ENCODE data around the gene TBC1D14.
"Not testable (repeated sequence)": the region's sequence is repeated elsewhere in the genome, so short reads cannot be mapped to it uniquely, and the experiment has no call there.

The TBC1D14 gene

DNA sequence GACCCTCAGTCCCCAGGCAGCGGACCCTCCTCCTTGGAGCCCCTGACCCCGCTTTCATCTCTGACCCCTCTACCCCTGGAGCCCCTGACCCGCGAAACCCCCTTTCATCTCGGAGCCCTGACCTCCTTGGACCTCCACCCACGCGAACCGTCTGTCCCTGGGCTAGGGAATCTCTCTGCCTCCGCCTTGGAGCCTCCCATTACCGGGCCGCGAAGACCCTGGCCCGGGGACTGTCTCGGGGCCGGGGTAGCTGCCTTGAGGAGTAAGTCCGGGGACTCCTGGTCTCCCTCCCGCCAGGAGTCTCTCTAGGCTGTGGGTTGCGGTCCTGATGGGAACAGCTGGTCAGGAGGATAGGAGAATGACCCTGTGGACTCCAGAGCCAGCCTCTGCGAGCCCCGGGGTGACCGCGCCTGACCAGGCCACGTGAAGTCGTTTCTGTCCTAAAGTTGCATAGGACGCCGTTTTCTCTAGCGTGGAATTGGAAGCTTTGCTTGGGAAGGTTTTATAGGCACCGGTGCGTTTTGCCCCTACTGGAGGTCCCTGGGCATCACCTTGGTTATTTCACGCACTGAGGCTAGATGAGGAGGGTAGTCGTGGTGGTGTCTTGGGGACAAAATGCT, 824 bp downstream of the TBC1D14 start:
- no peak for DNase-seq (ENCODE audit: low spot score)

DNA sequence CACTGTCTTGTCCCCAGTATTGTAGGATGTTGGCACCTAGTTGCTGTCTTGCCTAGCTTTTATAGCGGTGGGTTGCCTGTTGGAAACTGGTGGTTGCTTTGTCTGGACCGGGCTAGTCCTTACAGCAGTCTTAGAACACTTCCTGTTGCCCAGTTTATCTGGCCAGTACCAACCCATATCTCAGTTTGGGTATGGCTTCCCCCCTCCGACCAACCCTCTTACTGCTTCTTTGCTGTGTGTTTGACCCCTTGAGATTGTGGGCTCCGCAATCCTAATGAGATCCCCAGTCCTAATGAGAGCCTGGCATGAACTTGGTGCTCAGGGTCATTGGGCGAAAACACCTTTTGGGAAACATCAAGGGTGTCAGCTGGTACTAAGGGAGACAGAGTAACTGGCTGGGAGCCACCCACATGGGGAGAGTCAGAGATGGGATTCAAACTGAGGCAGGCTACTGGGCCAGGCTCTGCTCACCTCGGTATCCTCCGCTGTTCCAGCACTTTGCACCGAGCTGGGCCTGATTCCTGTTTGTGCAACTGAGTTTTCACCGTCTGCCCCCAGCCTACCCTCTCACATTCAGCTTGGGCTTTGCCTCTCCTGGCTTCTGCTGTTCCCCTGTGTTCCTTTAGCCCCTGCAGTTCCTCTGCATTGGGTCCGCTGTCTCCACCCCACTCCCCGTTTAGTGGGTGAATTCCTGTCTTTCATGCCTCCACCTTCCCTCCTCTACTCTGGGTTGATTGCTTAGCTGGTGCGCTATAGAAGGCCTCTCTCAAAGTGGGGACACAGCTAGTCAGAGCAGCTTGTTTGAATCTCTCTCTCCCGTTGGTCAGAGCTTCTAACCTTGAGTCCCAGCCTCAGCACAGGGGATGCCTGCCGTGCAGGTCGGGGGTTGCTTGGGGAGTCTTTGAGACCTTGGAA, 1.6 kb downstream of the TBC1D14 start:
- DNase-seq (ENCODE audit: low spot score): no peak

- not testable (repeated sequence) for DNase-seq (ENCODE audit: low spot score)
These were observed 2.3 kb downstream of the TBC1D14 start for GRCh38 chr4:6911917-6912316.

- DNase-seq (ENCODE audit: low spot score): no peak
These were observed 2.8 kb downstream of the TBC1D14 start for GRCh38 chr4:6912441-6912840.

- DNase-seq (ENCODE audit: low spot score): no peak
These were observed 3.8 kb downstream of the TBC1D14 start for GRCh38 chr4:6913350-6913905.

DNA sequence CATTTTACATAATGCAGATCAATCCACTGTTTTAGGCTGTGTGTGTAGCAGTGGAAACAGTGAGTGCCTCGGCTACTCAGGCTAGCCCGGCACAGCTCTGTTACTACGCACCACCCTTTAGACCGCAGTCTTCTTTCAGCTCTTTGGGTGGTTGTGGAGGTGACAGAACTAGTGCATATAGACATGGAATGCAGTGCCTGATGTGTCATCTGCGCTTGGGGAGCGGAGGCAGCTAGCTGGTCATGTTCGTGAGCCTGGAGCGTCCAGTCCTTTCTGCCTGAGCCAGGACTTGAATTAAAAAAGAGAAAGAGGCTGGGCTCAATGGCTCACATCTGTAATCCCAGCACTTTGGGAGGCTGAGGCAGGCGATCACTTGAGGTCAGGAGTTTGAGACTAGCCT, 4.8 kb downstream of the TBC1D14 start:
- DNase-seq (ENCODE audit: low spot score): no peak

DNA sequence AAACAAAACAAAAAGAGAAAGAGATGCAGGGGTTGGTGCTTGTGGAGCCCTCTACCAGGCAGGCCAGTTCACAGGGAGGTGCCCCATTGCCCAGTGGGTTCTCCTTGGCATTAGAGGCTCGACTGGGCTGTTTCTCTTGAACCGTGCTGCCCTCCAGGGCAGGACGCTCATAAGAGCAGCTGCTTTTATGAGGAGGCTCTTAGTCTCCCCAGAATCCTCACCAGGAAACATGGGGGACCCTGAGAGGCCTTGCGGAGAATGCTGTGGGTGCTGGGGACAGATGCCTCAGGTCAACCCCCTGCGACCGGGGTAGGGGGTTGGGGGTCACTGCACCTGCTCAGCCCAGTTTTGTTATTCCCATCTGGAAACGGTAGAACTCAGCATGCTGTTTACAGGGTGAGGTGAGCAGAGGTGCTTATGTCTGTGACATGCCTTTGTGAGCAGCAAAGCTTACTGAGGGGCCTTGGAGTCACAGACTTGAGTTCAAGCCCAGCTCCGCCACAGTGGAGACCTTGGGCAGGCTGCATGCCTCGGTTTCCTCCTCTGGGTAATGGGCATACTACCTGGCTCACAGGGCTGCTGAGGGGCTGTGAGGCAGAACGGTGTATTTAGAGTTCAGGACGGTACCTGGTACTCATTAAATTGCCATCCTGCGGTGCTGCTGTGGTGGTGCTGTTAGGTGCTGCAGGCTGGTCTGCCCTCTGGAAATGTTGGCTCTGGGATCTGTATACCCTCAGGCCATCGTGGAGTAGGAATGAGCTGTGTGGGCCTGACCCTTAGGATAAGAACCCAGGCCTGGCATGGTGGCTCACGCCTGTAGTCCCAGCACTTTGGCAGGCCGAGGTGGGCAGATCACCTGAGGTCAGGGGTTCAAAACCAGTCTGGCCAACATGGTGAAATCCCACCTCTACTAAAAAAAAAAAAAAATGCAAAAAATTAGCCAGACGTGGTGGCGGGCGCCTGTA, 5.7 kb downstream of the TBC1D14 start:
- no peak for DNase-seq (ENCODE audit: low spot score)

DNA sequence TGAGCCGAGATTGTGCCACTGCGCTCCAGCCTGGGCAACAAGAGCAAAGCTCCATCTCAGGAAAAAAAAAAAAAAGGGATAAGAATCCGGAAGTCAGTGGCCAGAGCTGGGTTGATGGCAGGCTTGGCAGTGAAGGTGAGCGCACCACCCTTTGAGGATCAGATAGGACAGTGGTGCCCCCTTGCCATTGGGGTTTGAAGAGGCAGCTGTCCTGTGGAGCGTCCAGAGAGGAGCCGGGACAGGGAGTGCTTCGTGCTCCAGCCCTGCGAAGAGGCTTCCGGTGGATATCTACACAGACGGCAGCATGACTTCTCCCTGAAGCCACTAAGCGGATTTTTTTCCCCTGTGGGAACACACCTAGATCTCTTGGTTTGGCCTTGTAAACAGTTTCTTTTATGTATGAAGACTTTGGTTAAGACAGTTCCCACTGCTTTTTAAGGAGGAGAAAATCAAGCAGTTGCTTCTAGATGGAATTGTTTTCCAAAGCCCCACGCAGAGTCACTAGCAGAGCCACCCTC, 6.5 kb downstream of the TBC1D14 start:
- no peak for DNase-seq (ENCODE audit: low spot score)

DNA sequence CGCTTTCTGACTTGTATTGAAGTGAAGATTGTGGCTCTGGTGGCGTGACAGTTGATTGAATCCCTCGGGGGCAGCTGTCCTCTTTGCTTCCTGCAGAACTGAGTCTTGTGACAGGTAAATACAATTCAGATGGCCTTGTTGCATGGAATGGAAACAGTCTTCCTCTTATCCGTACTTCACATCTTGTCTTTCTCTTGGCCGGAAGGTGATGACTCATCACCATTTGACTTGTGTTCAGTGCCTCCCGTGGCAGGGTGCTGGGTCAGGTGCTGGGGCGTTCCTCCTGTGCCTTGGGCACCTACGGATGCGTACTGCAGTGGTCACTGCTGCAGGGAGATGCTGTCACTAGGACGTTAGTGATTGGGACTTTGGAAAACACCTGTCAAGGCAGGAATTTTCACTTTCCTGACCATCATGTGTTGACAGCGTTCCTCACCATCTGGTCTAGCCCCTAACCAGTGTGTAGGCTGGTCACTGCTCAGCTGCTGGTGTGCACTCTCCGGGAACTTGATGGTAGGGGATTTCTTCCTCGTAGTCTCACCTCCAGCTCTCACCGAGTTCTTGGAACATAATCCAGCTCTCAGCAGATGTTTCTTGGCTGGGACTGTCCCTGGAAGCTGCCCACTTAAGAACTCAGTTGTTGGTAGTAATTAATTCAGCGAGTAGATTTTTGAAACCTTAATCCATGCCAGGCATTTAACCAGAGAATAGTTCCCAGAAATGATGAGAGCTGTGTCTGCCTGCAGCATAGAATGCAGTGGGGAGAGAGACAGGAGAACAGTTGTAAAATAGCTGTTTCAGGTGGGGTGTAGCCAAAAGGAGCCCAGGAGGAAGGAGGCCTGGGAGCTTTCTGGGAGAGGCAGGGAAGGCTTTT, 7.2 kb downstream of the TBC1D14 start:
- DNase-seq (ENCODE audit: low spot score): peak; percentile 82

GRCh38 chr4:6917461-6918271, 8.0 kb downstream of the TBC1D14 start:
- no peak for DNase-seq (ENCODE audit: low spot score)

GRCh38 chr4:6918338-6918737, 8.7 kb downstream of the TBC1D14 start:
- DNase-seq (ENCODE audit: low spot score): no peak

DNA sequence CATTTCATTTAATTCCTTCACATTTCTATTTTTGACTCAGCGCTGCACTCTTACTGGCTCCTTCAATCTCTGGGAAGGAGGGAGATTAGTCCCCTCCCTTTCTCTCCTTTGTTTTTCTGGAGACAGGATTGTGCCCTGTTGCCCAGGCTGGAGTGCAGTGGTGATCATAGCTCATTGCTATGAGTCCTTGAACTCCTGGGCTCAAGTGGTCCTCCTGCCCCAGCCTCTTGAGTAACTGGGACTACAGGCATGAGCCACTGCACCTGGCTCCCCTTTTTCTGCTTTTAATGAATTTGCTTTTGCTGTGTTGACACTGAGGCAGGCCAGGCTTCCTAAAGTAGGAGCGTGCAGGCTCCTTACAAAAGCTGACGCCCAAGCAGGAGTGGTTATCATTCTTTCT, 10.5 kb downstream of the TBC1D14 start:
- no peak for DNase-seq (ENCODE audit: low spot score)

DNA sequence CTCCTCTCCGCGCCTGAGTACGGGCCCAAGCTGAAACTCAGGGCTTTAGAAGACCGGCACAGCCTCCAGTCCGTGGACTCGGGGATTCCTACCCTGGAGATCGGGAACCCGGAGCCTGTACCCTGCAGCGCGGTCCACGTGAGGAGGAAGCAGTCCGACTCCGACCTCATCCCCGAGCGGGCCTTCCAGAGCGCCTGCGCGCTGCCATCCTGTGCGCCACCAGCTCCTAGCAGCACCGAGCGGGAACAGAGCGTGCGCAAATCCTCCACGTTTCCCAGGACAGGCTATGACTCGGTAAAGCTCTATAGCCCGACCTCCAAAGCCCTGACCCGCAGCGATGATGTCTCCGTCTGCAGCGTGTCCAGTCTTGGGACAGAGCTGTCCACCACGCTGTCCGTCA, 13.9 kb downstream of the TBC1D14 start:
- no peak for DNase-seq (ENCODE audit: low spot score)

DNA sequence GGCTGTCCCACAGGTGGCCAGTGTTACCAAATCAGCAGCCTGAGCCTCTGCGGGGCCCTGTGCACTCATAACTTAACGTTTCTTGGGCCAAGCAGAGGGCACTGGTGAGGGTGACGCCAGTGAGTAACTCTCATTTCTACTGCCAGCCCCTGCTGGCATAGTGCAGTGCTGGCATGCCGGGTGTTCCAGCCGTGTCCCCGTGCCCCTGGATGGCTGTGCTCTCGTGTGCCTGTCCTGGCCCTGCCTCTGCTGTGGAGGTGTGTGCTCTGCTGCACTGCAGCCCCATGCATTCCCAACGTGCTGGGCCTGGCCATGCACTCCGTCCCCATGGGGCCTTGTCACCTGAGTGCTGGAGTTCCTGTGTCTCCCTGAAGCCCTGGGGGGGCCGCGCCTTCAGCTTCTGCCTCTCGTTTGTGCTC, 14.7 kb downstream of the TBC1D14 start:
- no peak for DNase-seq (ENCODE audit: low spot score)

DNA sequence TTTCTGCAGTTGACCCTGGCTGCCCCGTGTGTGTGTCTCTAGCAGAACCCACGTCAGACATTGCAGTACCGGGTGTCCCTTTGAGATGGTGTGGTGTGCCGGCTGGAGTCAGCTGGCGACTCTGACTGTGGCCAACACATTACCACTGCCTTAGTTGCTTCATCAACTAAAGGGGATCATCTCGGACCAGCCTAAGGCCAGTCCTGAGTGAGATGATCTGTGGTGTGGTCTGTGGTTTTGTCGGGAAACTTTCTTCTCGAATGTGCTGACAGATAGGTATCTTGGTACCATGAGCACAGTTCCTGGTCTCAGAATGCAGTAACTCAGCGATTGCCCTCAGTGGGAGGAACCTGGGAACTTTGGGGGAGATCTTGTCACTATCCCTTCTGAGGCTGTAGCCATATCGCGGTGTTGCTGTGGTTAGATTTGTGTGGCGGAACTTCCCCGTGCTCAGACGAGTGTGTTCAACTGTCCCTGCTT, 15.8 kb downstream of the TBC1D14 start:
- DNase-seq (ENCODE audit: low spot score): peak; percentile 60

DNA sequence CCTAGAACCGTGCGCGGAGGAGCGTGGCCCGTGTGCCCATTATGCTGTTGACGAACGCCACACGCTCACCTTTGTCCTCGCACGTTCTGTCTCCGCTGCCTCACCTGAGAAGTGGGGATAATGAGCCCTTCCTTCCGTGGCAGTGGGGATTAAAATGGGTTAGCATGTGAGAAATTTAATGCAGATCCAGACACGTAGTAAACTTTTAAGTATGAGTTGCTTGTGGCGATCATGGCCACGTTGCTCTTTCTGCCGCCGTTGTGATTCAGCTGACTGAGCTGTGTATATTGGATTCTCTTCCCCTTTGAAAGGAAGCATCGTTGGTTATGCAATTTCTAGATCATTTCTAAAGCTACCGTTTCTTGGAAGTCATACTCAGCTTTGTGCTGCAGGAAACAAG, 16.5 kb downstream of the TBC1D14 start:
- DNase-seq (ENCODE audit: low spot score): peak; percentile 50

DNA sequence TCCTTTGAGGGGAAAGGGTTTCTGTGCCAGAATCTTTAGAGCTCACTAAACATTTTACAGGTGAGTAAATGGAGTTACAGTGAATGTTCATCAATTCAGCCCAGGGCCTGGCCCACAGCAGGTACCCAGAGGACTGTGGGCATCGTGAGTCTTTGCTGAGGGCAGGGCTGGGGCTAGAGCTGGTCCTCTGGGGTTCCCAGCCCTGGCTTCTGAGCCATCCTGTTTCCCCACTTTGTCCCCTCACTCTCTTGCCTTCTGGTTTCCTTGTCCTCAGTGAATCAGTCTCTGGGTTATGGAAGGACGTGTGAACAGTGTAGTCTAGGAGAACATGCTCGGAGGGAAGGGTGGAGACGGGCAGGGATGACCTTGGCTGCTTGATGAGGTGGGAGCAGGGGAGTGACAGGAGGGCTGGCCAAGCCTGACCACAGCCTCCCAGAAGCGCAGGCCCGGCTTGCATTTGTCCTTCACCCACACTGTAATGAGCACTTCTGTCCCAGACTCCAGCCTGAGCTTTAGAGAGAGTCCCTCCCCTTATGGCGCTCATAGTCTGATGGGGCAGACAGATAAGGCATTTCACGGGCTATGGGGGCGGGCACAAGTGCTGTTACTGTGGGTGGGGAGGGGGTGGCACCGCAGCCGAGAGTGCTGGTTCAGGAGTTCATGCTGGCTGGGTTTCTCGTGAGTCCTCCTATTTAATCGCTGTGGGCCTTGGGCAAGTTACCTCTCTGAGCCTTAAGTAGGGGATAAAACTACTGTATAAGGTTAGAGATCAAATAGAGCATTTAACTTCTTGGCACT, 17.3 kb downstream of the TBC1D14 start:
- peak; percentile 73 for DNase-seq (ENCODE audit: low spot score)

DNA sequence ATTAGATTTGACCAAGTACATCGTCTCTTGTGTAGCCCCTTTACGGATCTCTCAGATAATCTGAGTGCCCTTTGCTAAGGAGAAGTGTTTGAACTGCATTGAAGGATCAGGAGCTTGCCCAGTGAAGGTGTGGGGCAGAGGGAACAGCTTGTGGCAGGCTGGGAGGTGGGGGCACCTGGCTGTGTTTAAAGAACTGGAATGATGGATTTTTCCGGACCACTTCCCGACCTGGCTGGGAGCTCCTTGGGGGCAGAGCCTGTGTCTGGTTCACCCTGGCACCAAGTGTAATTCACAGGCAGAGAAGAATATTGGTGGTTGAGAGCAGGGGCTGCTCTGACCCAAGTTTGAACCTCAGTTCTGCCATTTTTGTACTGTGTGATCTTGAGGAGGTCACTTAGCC, 18.5 kb downstream of the TBC1D14 start:
- DNase-seq (ENCODE audit: low spot score): no peak

DNA sequence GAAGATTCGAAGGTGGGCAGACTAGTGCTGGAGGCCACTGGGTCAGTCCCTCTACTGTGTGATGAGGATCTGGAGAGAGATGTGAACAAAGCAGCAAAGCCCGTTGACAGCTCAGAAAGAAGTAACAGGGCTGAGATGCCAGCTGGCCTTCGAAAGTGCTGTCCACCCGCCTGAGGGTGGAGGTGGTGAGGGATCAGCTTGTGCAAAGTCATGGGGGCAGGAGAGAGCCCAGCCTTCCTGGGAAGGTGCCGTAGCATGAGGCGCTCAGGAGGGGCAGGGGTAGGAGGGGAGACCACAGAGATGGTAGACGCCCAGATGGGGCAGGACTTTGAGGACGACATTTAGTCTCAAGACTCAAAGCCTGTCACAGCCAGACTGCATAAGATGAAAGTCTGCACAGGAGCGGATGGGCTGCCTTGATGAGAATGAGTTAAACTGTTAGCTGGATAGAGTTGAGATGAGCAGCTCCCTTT, 19.7 kb downstream of the TBC1D14 start:
- DNase-seq (ENCODE audit: low spot score): no peak

All from activated CD4-positive, alpha-beta T cell treated with anti-CD3 and anti-CD28 coated beads, Interleukin-2, Interleukin-4, amounts not matched to agents 100 ng/mL and 50 ng/mL, durations not matched to agents 16 hours and 8 hours (primary cell).